B cell (primary cell): ENCODE data around the gene AKTIP.

Experiments used
- EZH2 ChIP-seq: IDR thresholded peaks from 2 replicates; pipeline ENCODE4 v1.6.1; 2012; ENCODE audit warnings: borderline replicate concordance, low read depth, mild to moderate bottlenecking, moderate library complexity, low read length; ENCODE audit not compliant: insufficient read depth, poor library complexity, severe bottlenecking
- TF ChIP-seq, protein P1 (sequence below): fragments of 200-600 bp; IDR thresholded peaks from one replicate; pipeline ENCODE4 v1.8.0; 2022; ENCODE audit warnings: antibody characterized with exemption, mild to moderate bottlenecking

DNA sequence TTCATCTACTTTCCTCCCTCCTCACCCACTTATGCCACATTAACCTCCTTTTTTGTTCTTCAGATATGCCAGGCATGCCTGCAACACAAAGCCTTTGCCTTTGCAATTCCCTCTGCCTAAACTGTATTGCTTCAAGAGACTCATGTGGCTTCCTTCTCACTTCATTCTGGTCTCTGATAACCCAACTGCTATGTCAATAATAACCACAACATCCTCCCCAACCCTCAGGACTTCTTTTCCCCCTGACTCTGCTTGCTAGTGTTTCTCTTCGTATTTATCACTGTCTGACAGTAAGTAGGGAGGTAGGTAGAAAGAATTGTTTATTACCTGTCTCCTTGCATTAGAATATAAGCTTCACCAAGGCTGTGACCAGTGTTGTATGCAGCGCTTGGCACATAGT is 46.4 kb downstream of the AKTIP start:
- TF ChIP-seq, protein P1, sequence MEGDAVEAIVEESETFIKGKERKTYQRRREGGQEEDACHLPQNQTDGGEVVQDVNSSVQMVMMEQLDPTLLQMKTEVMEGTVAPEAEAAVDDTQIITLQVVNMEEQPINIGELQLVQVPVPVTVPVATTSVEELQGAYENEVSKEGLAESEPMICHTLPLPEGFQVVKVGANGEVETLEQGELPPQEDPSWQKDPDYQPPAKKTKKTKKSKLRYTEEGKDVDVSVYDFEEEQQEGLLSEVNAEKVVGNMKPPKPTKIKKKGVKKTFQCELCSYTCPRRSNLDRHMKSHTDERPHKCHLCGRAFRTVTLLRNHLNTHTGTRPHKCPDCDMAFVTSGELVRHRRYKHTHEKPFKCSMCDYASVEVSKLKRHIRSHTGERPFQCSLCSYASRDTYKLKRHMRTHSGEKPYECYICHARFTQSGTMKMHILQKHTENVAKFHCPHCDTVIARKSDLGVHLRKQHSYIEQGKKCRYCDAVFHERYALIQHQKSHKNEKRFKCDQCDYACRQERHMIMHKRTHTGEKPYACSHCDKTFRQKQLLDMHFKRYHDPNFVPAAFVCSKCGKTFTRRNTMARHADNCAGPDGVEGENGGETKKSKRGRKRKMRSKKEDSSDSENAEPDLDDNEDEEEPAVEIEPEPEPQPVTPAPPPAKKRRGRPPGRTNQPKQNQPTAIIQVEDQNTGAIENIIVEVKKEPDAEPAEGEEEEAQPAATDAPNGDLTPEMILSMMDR, result no peak
- no peak for TF ChIP-seq EZH2
